Germinal center (tissue), 1 donor: ENCODE results near the gene PTEN.
"Not testable (repeated sequence)": the region's sequence is repeated elsewhere in the genome, so short reads cannot be mapped to it uniquely, and the experiment has no call there.

Source experiments
- DNase-seq: peaks from one replicate; pipeline ENCODE4 v3.0.0; 2012; ENCODE audit warnings: mixed read lengths, low spot score

PTEN gene

DNA sequence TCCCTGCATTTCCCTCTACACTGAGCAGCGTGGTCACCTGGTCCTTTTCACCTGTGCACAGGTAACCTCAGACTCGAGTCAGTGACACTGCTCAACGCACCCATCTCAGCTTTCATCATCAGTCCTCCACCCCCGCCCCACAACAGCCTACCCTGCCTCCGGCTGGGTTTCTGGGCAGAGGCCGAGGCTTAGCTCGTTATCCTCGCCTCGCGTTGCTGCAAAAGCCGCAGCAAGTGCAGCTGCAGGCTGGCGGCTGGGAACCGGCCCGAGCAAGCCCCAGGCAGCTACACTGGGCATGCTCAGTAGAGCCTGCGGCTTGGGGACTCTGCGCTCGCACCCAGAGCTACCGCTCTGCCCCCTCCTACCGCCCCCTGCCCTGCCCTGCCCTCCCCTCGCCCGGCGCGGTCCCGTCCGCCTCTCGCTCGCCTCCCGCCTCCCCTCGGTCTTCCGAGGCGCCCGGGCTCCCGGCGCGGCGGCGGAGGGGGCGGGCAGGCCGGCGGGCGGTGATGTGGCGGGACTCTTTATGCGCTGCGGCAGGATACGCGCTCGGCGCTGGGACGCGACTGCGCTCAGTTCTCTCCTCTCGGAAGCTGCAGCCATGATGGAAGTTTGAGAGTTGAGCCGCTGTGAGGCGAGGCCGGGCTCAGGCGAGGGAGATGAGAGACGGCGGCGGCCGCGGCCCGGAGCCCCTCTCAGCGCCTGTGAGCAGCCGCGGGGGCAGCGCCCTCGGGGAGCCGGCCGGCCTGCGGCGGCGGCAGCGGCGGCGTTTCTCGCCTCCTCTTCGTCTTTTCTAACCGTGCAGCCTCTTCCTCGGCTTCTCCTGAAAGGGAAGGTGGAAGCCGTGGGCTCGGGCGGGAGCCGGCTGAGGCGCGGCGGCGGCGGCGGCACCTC is at the start of gene PTEN, which contains the start of gene KLLN:
PTEN (plus strand) TSS at position 573 of the 891 bp plus-strand sequence. CDS start 845 bp downstream, outside the sequence.
KLLN (minus strand) TSS at position 481 of the 891 bp plus-strand sequence. CDS start 1,046 bp downstream, outside the sequence.
- peak; percentile 89 for DNase-seq

- no peak for DNase-seq
Observed at GRCh38 chr10:87816163-87816897, 47.1 kb upstream of the PTEN start.

DNA sequence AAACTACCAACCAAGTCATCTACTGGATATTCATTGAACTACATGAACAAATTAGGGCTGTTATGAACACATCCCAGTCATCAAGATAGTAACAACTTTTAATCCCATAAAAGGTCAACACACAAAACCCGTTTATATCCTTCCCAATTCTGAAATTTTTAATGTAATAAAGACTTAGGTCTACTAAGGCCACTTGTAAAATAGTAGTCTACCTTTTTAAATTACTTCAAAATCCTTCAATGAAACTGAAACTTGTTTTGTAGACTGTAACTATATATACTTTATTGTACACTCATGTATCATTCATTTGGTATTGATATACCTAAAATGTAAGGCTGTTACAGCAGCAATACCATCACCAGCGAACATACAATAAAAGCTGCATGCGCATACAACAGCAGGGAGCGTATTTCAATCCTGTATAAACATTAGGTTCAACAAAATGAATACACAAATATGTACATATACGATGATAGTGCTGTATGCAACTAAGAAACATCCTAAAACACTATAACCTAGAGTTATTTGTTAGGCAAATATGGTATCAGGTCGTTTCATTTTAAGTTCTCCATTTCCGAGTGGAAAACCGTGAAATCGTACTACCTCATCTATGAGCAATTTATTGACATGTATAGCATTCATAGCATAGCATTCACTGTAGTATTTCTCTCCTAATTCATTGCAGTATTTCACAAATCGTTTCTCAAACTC is 46.4 kb upstream of the PTEN start:
- peak; percentile 9 for DNase-seq

- peak; percentile 87 for DNase-seq
Observed at GRCh38 chr10:87817609-87818504, 45.6 kb upstream of the PTEN start, which contains the start of gene ATAD1. TSS of gene ATAD1 (minus strand) at chr10:87818226. CDS start at chr10:87814599, 3,627 bp downstream.

DNA sequence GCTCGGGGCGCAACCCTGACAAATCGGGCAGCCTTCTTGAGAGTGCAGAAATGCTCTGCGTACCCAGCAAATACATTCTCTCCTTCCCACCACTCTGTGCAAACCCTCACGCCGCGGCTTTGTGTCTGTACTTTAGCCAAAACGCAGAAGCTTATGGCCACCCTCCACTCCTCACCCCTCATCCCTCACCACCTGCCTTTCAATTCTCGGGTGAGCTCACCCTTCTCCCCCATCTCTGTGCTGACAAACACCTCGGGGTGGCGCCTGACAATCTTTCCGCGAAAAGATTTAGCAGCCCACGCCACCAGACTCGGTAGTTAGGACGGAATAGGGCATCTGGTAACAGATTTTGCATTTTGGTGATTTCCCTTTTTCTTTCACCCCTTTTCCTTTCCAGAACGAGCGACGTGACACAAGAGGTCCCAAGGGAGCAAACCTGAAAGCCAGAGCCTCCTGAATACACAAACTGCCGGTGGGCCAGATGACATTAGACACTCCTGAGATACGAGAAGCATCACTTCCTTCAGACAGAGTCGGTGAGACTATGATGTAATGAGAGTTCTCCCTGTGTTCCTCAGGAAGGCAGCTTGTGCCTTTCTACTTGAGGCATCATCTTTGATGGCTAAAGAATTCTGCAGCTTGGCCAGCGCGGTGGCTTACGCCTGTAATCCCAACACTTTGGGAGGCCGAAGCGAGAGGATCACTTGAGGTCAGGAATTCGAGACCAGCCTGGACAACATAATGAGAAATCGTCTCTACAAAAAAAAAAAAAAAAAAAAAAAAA is 44.7 kb upstream of the PTEN start:
- peak; percentile 50 for DNase-seq

DNA sequence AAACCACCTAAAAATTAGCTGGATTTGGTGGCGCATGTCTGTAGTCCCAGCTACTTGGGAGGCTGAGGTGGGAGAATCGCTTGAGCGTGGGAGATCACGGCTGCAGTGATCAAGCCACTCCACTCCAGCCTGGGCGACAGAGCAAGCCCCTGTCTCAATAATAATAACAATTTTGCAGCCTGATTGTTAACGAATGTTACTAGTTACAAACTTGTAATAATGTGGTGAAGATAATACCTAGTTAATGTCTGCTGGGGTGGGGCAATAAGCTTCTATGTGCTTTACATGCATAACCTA is 44.2 kb upstream of the PTEN start:
- no peak for DNase-seq

GRCh38 chr10:87826653-87827052 is 36.8 kb upstream of the PTEN start:
- DNase-seq: no peak

GRCh38 chr10:87827681-87828080 is 35.7 kb upstream of the PTEN start:
- DNase-seq: no peak

DNA sequence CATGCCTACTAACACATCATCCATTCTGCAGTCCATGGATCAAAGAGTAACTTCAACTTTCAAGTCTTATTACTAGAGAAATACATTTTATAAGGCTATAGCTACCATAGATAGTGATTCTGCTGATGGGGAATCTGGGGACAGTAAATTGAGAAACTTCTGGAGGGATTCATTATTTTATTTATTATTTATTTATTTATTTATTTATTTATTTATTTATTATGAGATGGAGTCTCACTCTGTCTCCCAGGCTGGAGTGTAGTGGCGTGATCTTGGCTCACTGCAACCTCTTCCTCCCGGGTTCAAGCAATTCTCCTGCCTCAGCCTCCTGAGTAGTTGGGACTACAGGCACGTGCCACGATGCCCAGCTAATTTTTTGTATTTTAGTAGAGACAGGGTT is 34.4 kb upstream of the PTEN start:
- not testable (repeated sequence) for DNase-seq

DNA sequence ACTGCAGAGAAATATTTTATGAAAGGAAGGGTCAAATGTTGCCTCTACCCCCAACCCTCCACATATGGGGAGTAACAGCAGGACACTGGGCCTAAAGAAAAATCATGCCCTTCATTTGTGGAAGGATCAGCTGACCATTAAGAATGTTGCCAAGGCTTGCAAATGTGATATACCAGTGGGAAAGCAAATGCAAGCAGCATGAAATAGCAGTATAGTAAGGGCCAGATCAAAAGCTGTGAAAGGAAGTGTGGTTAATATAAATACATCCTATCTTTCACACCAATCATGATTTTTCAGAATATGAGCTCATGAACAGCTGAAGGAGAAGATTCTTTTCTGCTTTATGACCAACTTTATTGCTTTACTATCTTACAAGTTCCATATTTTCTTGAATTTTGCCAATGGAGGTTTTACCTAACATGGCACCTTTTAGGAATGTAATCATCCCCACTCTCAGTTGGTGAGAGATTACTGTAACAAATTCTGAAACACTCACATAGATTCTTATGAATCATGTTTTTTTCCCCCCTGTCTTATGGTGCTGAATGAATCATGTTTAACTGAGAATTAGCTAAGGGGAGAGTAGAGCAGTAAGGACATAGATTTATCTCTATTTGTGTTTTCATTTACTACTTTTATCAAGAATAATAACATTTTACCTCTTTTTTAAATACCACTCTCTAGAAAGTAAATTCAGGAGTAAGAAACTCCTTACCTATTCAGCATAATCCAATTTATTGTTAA is 33.3 kb upstream of the PTEN start:
- DNase-seq: no peak

GRCh38 chr10:87836098-87836497 is 27.3 kb upstream of the PTEN start:
- DNase-seq: no peak

DNA sequence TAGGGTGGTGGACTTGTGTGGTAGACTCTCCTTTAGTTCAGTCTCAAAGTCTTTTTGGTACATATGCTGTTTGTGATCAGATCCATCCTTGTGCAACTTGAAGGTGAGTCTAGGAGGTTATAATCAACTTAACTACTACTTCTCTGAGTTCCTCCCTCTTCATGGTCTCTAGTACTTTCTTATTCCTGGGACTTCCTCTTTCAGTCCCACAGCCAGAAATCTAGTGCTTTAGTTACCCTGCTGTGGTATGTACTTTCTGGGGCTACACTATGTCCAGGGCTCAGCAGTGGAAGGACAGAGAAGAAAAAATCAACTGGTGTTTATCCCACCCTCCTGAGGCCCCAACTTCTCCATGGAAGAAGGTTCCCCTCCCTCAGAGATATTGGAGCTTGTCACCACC is 26.0 kb upstream of the PTEN start:
- peak; percentile 23 for DNase-seq

GRCh38 chr10:87838650-87839049 is 24.8 kb upstream of the PTEN start:
- DNase-seq: no peak

DNA sequence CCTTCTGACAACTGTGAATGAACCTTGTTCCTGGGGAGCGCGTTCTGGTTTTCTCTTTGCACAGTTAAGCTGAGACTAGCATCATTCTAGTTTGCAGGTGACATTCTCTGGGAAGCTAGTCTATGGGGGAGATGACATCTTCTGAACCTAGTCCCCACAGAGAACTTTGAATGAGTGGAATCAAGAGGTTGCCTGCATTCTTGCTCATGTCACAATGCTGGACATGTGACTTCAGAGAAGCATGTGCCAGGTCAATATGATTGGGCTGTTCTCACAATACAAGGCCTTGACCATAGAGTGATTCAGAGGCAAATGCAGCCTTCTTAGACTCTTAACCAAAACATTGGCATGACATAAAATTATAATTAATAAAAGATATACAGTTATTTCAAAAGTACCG is 22.2 kb upstream of the PTEN start:
- no peak for DNase-seq

DNA sequence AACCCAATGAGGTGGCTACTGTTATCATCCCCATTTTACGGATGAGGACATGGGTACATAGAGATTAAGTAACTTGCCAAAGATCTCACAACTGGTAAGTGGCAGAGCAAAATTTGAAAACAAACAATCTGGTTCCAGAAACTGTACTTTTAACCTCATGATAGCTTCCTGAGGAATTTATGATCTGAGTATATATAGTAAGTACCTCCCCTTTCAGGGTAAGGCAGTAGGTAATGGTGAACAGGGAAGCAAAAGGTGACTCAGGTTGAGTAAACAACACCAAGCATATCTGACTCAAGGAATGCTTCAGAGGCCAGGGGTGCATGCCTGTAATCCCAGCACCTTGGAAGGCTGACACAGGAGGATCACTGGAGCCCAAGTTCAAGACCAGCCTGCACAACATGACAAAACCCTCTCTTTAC is 21.2 kb upstream of the PTEN start:
- no peak for DNase-seq

- DNase-seq: no peak
Observed at GRCh38 chr10:87842776-87843497, 20.5 kb upstream of the PTEN start.

- DNase-seq: no peak
Observed at GRCh38 chr10:87843714-87844113, 19.7 kb upstream of the PTEN start.

GRCh38 chr10:87844837-87845623 is 18.4 kb upstream of the PTEN start:
- no peak for DNase-seq
